Liver (tissue), 9 donors: ENCODE data around the gene CKS2. TPM values are rescaled to one million over a fixed set of nuclear protein-coding genes. Genes with fewer than 3 reads are reported as not detected.

Experiments used
- DNase-seq: peaks from one replicate; pipeline ENCODE4 v3.0.0-alpha.2; 2017; ENCODE audit warnings: low spot score
- H3K27ac ChIP-seq, 2 donors: one replicate each; pipeline ENCODE4 v1.7.0; 2013; ENCODE audit warnings: inconsistent platforms in 2 of 2, low read length in 2 of 2, control low read depth in 1 of 2, low read depth in 1 of 2, mild to moderate bottlenecking in 1 of 2
- H3K27me3 ChIP-seq, 4 donors: one replicate each; pipeline versions ENCODE4 v1.6.1 to v1.7.0; 2013; ENCODE audit warnings: low read length in 3 of 4, inconsistent platforms in 1 of 4, mild to moderate bottlenecking in 1 of 4, moderate library complexity in 1 of 4; ENCODE audit not compliant: control insufficient read depth in 4 of 4, insufficient read depth in 4 of 4
- H3K36me3 ChIP-seq, 4 donors: one replicate each; pipeline versions ENCODE4 v1.6.1 to v1.7.0; 2013; ENCODE audit warnings: low read length in 3 of 4, mild to moderate bottlenecking in 3 of 4, low read depth in 1 of 4, moderate library complexity in 1 of 4; ENCODE audit not compliant: control insufficient read depth in 4 of 4, insufficient read depth in 3 of 4
- H3K4me1 ChIP-seq, 4 donors: one replicate each; pipeline versions ENCODE4 v1.6.1 to v1.7.0; 2013; ENCODE audit warnings: low read length in 3 of 4, mild to moderate bottlenecking in 3 of 4, moderate library complexity in 1 of 4; ENCODE audit not compliant: control insufficient read depth in 4 of 4, insufficient read depth in 4 of 4
- H3K4me3 ChIP-seq, 3 donors: one replicate each; pipeline versions ENCODE4 v1.6.1 to v1.7.0; 2013; ENCODE audit warnings: low read length in 3 of 3, control low read depth in 1 of 3, low read depth in 1 of 3, mild to moderate bottlenecking in 1 of 3
- H3K9ac ChIP-seq, 2 donors: one replicate each; pipeline ENCODE4 v1.7.0; 2013; ENCODE audit warnings: low read length in 2 of 2, mild to moderate bottlenecking in 2 of 2, moderate library complexity in 2 of 2, control low read depth in 1 of 2, low read depth in 1 of 2
- H3K9me3 ChIP-seq, 4 donors: one replicate each; pipeline versions ENCODE4 v1.6.1 to v1.7.0; 2013; ENCODE audit warnings: low read length in 3 of 4; ENCODE audit not compliant: control insufficient read depth in 4 of 4
- CTCF ChIP-seq: fragments of 150-350 bp; IDR thresholded peaks from 2 replicates; pipeline ENCODE4 v1.5.1; 2017; ENCODE audit warnings: improper control_type of control experiment, low read depth, low read length; ENCODE audit not compliant: missing input control
- EGR1 ChIP-seq, 2 donors: IDR thresholded peaks; 2 replicates each; pipeline ENCODE4 v1.6.1; 2016 to 2018; ENCODE audit warnings: antibody characterized with exemption in 2 of 2, low read depth in 2 of 2
- FOXA1 ChIP-seq: IDR thresholded peaks from 2 replicates; pipeline ENCODE4 v1.6.1; 2016; ENCODE audit warnings: antibody characterized with exemption
- FOXA2 ChIP-seq: IDR thresholded peaks from 2 replicates; pipeline ENCODE4 v1.6.1; 2016; ENCODE audit warnings: antibody characterized with exemption
- HNF4A ChIP-seq, 2 donors: conservative IDR thresholded peaks; 2 replicates each; pipeline ENCODE4 v1.6.1; 2016; ENCODE audit warnings: antibody characterized with exemption in 2 of 2, mild to moderate bottlenecking in 2 of 2
- HNF4G ChIP-seq: IDR thresholded peaks from 2 replicates; pipeline ENCODE4 v1.6.1; 2016; ENCODE audit warnings: antibody characterized with exemption
- JUND ChIP-seq, 2 donors: IDR thresholded peaks; 2 replicates each; pipeline ENCODE4 v1.6.1; 2016; ENCODE audit warnings: antibody characterized with exemption in 2 of 2
- MAX ChIP-seq: IDR thresholded peaks from 2 replicates; pipeline ENCODE4 v1.6.1; 2016; ENCODE audit warnings: antibody characterized with exemption
- RXRA ChIP-seq, 2 donors: IDR thresholded peaks; 2 replicates each; pipeline ENCODE4 v1.6.1; 2017 to 2018; ENCODE audit warnings: antibody characterized with exemption in 2 of 2, mild to moderate bottlenecking in 1 of 2
- SP1 ChIP-seq: IDR thresholded peaks from 2 replicates; pipeline ENCODE4 v1.6.1; 2018; ENCODE audit warnings: antibody characterized with exemption, mild to moderate bottlenecking
- TAF1 ChIP-seq: conservative IDR thresholded peaks from 2 replicates; pipeline ENCODE4 v1.6.1; 2016; ENCODE audit warnings: antibody characterized with exemption, mild to moderate bottlenecking
- YY1 ChIP-seq: IDR thresholded peaks from 2 replicates; pipeline ENCODE4 v1.6.1; 2016; ENCODE audit warnings: antibody characterized with exemption, mild to moderate bottlenecking
- ZBTB33 ChIP-seq: IDR thresholded peaks from 2 replicates; pipeline ENCODE4 v1.6.1; 2016; ENCODE audit warnings: antibody characterized with exemption
- WGBS: extraction: QIAGEN DNeasy Blood & Tissue Kit; methylation state at CpG from one replicate; pipeline ENCODE4 v1.1.7; 2013; 5-methylcytosine and 5-hydroxymethylcytosine counted together
- polyA plus RNA-seq, 2 donors: library from polyadenylated mRNA; stranded (reverse) in 1 of 2; unstranded in 1 of 2; fragments of 200-250 nt in 1 of 2; fragments of >200 nt in 1 of 2; fragmentation: Nextera tagmentation in 1 of 2; extraction: Ambion mirVana in 1 of 2; gene quantifications; one replicate each; pipeline versions ENCODE4 v1.2.1 to v1.2.3, GENCODE V29; 2013 to 2015
- total RNA-seq, 2 donors: library from RNA; depleted of rRNA; stranded (reverse); fragments of >200 nt; gene quantifications; one replicate each; pipeline ENCODE4 v1.2.3, GENCODE V29; 2014
- TF ChIP-seq, protein P1 (sequence below): IDR thresholded peaks from 2 replicates; pipeline ENCODE4 v1.6.1; 2016; ENCODE audit warnings: antibody characterized with exemption
- TF ChIP-seq, protein P2 (sequence below): IDR thresholded peaks from 2 replicates; pipeline ENCODE4 v1.6.1; 2016; ENCODE audit warnings: antibody characterized with exemption, mild to moderate bottlenecking
- donor health status: healthy.
- donor health status: healthy.
- donor health status: healthy.
- donor health status: healthy.
- donor health status: healthy.

Gene CKS2
- total and polyA plus RNA-seq, 4 donors = 3.1 to 79.7 (median 17.7) TPM

GRCh38 chr9:89351584-89352300 is 40.7 kb downstream of the CKS2 start:
- Histone ChIP-seq H3K4me3 (no peak overlapping the region), H3K27ac (peak overlapping the region; percentile 34 to 74), H3K4me1 (peaks cover 15 to 31% (median 25%) of the 10 kb centered on the region in 4 donors), H3K27me3 (no peaks in the 10 kb centered on the region), H3K9me3 (no peaks in the 10 kb centered on the region), H3K9ac (no peak overlapping the region), H3K36me3 (peaks cover 2 to 47% (median 32%) of the 10 kb centered on the region in 4 donors)
- 46% methylated on average over 6 of the region's 6 CpGs for WGBS
- no peak for DNase-seq
- TF ChIP-seq HNF4G = no peak
- TF ChIP-seq, protein P1, sequence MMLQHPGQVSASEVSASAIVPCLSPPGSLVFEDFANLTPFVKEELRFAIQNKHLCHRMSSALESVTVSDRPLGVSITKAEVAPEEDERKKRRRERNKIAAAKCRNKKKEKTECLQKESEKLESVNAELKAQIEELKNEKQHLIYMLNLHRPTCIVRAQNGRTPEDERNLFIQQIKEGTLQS = peak; percentile 5
- no peak for TF ChIP-seq TAF1

- Histone ChIP-seq H3K9me3 (no peaks in the 10 kb centered on the region), H3K27ac (peak overlapping the region; percentile 34 to 74), H3K36me3 (peaks cover 2 to 44% (median 29%) of the 10 kb centered on the region in 4 donors), H3K27me3 (no peaks in the 10 kb centered on the region), H3K4me3 (no peak overlapping the region), H3K9ac (no peak overlapping the region), H3K4me1 (peaks cover 17 to 38% (median 32%) of the 10 kb centered on the region in 4 donors)
- no peak for TF ChIP-seq FOXA2
- TF ChIP-seq YY1 = no peak
- no peak for TF ChIP-seq FOXA1
- TF ChIP-seq SP1 = no peak
- WGBS = 29% methylated on average over 3 of the region's 3 CpGs
- DNase-seq = no peak
Observed at GRCh38 chr9:89352451-89352850, 41.5 kb downstream of the CKS2 start.

DNA sequence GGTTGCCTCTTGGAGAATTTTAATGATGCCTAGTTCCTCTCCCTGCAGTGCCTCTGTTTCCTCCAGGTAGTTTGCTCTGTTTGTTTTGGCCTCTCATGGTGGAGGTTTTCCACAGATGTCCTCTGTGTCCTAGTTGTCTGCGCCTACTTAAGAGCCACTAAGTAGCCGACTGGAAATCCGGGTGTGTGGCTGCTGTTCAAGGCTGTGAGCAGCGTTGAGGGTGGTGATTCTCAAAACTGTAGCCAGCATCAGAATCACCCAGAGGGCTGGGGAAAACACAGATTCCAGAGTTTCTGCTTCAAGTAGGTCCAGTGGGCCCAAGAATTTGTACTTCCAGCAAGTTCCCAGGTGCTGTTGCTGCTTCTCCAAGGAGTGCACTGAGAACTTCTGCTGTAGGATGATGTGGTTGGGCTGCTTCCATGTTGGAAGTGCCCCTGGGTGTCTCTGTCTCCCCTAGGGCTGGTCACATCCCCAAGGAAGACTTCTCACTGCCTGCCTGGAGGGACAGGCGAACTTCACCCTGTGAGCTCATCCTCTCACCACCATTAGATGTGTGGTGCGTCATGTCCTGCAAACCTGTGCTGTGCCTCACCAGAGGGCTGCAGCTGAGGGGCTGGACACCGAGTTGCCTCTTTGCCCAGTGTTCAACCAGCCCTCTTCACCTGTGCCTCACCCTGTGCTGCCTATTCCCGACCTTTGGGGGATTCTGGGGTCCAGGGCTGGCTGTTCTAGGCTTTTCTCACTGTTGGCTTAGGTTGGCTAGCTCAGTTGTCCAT is 42.1 kb downstream of the CKS2 start:
- Histone ChIP-seq H3K9ac (no peak overlapping the region), H3K36me3 (peaks cover 2 to 38% (median 26%) of the 10 kb centered on the region in 4 donors), H3K27me3 (no peaks in the 10 kb centered on the region), H3K4me1 (peaks cover 22 to 43% (median 33%) of the 10 kb centered on the region in 4 donors), H3K4me3 (no peak overlapping the region), H3K27ac (no peak overlapping the region), H3K9me3 (no peaks in the 10 kb centered on the region)
- TF ChIP-seq RXRA (IDR thresholded peaks at IDR 0.05) (no peak), ZBTB33 (no peak), MAX (no peak), HNF4A (conservative IDR thresholded peaks at IDR 0.05) (no peak), FOXA2 (no peak), EGR1 (IDR thresholded peaks at IDR 0.05; ENCODE audit: low read depth in 2 of 2) (no peak), TAF1 (no peak), FOXA1 (no peak), JUND (IDR thresholded peaks at IDR 0.05) (no peak), CTCF (no peak)
- TF ChIP-seq, protein P1 = no peak
- TF ChIP-seq, protein P2, sequence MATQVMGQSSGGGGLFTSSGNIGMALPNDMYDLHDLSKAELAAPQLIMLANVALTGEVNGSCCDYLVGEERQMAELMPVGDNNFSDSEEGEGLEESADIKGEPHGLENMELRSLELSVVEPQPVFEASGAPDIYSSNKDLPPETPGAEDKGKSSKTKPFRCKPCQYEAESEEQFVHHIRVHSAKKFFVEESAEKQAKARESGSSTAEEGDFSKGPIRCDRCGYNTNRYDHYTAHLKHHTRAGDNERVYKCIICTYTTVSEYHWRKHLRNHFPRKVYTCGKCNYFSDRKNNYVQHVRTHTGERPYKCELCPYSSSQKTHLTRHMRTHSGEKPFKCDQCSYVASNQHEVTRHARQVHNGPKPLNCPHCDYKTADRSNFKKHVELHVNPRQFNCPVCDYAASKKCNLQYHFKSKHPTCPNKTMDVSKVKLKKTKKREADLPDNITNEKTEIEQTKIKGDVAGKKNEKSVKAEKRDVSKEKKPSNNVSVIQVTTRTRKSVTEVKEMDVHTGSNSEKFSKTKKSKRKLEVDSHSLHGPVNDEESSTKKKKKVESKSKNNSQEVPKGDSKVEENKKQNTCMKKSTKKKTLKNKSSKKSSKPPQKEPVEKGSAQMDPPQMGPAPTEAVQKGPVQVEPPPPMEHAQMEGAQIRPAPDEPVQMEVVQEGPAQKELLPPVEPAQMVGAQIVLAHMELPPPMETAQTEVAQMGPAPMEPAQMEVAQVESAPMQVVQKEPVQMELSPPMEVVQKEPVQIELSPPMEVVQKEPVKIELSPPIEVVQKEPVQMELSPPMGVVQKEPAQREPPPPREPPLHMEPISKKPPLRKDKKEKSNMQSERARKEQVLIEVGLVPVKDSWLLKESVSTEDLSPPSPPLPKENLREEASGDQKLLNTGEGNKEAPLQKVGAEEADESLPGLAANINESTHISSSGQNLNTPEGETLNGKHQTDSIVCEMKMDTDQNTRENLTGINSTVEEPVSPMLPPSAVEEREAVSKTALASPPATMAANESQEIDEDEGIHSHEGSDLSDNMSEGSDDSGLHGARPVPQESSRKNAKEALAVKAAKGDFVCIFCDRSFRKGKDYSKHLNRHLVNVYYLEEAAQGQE = no peak
- DNase-seq = no peak
- 95% methylated on average over 8 of the region's 8 CpGs for WGBS
